ENCODE data around the gene TMEM184A.

DNA sequence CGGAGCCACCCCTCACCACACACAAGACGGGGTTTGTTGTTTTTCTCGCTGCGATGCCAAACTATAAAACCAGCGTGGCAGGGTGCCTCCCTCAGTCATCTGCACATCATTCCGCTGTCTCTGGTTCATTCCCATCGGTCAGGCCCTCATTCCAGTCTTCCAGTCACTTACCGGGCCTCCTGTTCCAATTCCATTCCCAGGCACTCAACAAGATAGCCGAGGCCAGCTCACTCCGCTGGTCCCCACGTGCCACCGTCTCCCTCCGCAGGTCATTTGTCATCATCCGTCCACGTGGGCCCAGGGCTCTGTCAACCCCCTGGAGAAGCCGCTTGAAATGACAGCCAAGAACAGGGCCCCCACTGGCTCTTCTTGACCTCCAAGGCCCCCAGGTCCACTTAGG, 6.1 kb upstream of the TMEM184A start:
- TF ChIP-seq CEBPB (IDR thresholded peaks at IDR 0.05) (no peak), TAF1 (IDR thresholded peaks at IDR 0.05; ENCODE audit: low read depth) (no peak), TEAD4 (IDR thresholded peaks at IDR 0.05) (no peak), RAD21 (IDR thresholded peaks at IDR 0.05; ENCODE audit: low read depth) (no peak), EP300 (IDR thresholded peaks at IDR 0.05; ENCODE audit: borderline replicate concordance) (no peak)
- TF ChIP-seq, protein P1, sequence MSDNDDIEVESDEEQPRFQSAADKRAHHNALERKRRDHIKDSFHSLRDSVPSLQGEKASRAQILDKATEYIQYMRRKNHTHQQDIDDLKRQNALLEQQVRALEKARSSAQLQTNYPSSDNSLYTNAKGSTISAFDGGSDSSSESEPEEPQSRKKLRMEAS (IDR thresholded peaks at IDR 0.05), result no peak
- TF ChIP-seq, protein P2, sequence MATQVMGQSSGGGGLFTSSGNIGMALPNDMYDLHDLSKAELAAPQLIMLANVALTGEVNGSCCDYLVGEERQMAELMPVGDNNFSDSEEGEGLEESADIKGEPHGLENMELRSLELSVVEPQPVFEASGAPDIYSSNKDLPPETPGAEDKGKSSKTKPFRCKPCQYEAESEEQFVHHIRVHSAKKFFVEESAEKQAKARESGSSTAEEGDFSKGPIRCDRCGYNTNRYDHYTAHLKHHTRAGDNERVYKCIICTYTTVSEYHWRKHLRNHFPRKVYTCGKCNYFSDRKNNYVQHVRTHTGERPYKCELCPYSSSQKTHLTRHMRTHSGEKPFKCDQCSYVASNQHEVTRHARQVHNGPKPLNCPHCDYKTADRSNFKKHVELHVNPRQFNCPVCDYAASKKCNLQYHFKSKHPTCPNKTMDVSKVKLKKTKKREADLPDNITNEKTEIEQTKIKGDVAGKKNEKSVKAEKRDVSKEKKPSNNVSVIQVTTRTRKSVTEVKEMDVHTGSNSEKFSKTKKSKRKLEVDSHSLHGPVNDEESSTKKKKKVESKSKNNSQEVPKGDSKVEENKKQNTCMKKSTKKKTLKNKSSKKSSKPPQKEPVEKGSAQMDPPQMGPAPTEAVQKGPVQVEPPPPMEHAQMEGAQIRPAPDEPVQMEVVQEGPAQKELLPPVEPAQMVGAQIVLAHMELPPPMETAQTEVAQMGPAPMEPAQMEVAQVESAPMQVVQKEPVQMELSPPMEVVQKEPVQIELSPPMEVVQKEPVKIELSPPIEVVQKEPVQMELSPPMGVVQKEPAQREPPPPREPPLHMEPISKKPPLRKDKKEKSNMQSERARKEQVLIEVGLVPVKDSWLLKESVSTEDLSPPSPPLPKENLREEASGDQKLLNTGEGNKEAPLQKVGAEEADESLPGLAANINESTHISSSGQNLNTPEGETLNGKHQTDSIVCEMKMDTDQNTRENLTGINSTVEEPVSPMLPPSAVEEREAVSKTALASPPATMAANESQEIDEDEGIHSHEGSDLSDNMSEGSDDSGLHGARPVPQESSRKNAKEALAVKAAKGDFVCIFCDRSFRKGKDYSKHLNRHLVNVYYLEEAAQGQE (IDR thresholded peaks at IDR 0.05; ENCODE audit: low read depth), result no peak

Measured in Ishikawa (cell line).